B cell (primary cell): ENCODE results near the gene AK3.

ENCODE experiments used
- CTCF ChIP-seq: fragments of 200-600 bp; IDR thresholded peaks from one replicate; pipeline ENCODE4 v1.8.0; 2022; ENCODE audit warnings: antibody characterized with exemption, mild to moderate bottlenecking
- EZH2 ChIP-seq: IDR thresholded peaks from 2 replicates; pipeline ENCODE4 v1.6.1; 2012; ENCODE audit warnings: borderline replicate concordance, low read depth, mild to moderate bottlenecking, moderate library complexity, low read length; ENCODE audit not compliant: insufficient read depth, poor library complexity, severe bottlenecking

- TF ChIP-seq CTCF = no peak
- TF ChIP-seq EZH2 = no peak
Observed at GRCh38 chr9:4780651-4781050, 39.6 kb upstream of the AK3 start.
